ENCODE measurements around the gene CABP2. TPM values are rescaled to one million over a fixed set of nuclear protein-coding genes. Genes with fewer than 3 reads are reported as not detected.
"Not testable (repeated sequence)": the region's sequence is repeated elsewhere in the genome, so short reads cannot be mapped to it uniquely, and the experiment has no call there.

CABP2 gene
- polyA plus RNA-seq, 1 experiment: not detected

GRCh38 chr11:67490727-67491065 lies 32.5 kb downstream of the CABP2 start:
- TF ChIP-seq CTCF (IDR thresholded peaks at IDR 0.05; ENCODE audit: insufficient read depth, low read depth, low read length): no peak
- ChIA-PET CTCF (interaction anchor here (1.2 kb wide), 1 partner anchor 14 kb away, joined by 3 read pairs; no protein-coding TSS in a partner anchor), POLR2A (no interaction called here)
- Histone ChIP-seq H3K27me3 (ENCODE audit: control insufficient read depth, insufficient read depth, low read length) (no peaks in the 10 kb centered on the region), H3K4me3 (ENCODE audit: low read depth, low read length) (no peak overlapping the region), H3K36me3 (ENCODE audit: control insufficient read depth, insufficient read depth, low read length) (peaks cover 33% of the 10 kb centered on the region)
- DNase-seq (ENCODE audit: low read depth): no peak

GRCh38 chr11:67489885-67490726 lies 33.1 kb downstream of the CABP2 start:
- DNase-seq (ENCODE audit: low read depth): no peak
- Histone ChIP-seq H3K27me3 (ENCODE audit: control insufficient read depth, insufficient read depth, low read length) (no peaks in the 10 kb centered on the region), H3K4me3 (ENCODE audit: low read depth, low read length) (no peak overlapping the region), H3K36me3 (ENCODE audit: control insufficient read depth, insufficient read depth, low read length) (peaks cover 32% of the 10 kb centered on the region)
- TF ChIP-seq CTCF (IDR thresholded peaks at IDR 0.05; ENCODE audit: insufficient read depth, low read depth, low read length): no peak
- POLR2A ChIA-PET: no interaction called here
- CTCF ChIA-PET: interaction anchor here (0.9 kb wide), 1 partner anchor 9 kb away, joined by 3 read pairs; no protein-coding TSS in a partner anchor

- Histone ChIP-seq H3K27me3 (ENCODE audit: control insufficient read depth, insufficient read depth, low read length) (no peaks in the 10 kb centered on the region), H3K36me3 (ENCODE audit: control insufficient read depth, insufficient read depth, low read length) (peaks cover 32% of the 10 kb centered on the region), H3K4me3 (ENCODE audit: low read depth, low read length) (no peak overlapping the region)
- TF ChIP-seq CTCF (IDR thresholded peaks at IDR 0.05; ENCODE audit: insufficient read depth, low read depth, low read length): no peak
- no peak for DNase-seq (ENCODE audit: low read depth)
- POLR2A ChIA-PET: no interaction called here
- CTCF ChIA-PET: interaction anchor here (0.9 kb wide), 1 partner anchor 10 kb away, joined by 3 read pairs; no protein-coding TSS in a partner anchor
These were observed 33.9 kb downstream of the CABP2 start for GRCh38 chr11:67489203-67489884.

GRCh38 chr11:67486481-67487195 lies 36.6 kb downstream of the CABP2 start:
- no peak for DNase-seq (ENCODE audit: low read depth)
- POLR2A ChIA-PET: no interaction called here
- peaks cover 18% of the 10 kb centered on the region for H3K36me3 ChIP-seq (ENCODE audit: control insufficient read depth, insufficient read depth, low read length)
- no peak overlapping the region for H3K4me3 ChIP-seq (ENCODE audit: low read depth, low read length)
- CTCF ChIA-PET: no interaction called here
- TF ChIP-seq CTCF (IDR thresholded peaks at IDR 0.05; ENCODE audit: insufficient read depth, low read depth, low read length): no peak
- H3K27me3 ChIP-seq (ENCODE audit: control insufficient read depth, insufficient read depth, low read length): no peaks in the 10 kb centered on the region

GRCh38 chr11:67485873-67486361 lies 37.3 kb downstream of the CABP2 start:
- H3K4me3 ChIP-seq (ENCODE audit: low read depth, low read length); H3K27me3 ChIP-seq (ENCODE audit: control insufficient read depth, insufficient read depth, low read length); CTCF ChIA-PET; DNase-seq (ENCODE audit: low read depth); POLR2A ChIA-PET: not testable (repeated sequence)
- peaks cover 16% of the 10 kb centered on the region for H3K36me3 ChIP-seq (ENCODE audit: control insufficient read depth, insufficient read depth, low read length)

Data from BJ (cell line).